Forelimb muscle (tissue), 1 donor: ENCODE results near the gene ITPRIPL1. TPM values are rescaled to one million over a fixed set of nuclear protein-coding genes. Genes with fewer than 3 reads are reported as not detected.

Source experiments
- DNase-seq: peaks from one replicate; pipeline ENCODE4 v3.0.0-alpha.2; 2013; ENCODE audit warnings: low read depth
- polyA plus RNA-seq: library from polyadenylated mRNA; unstranded; fragments of 120-200 nt; gene quantifications from one replicate; pipeline ENCODE4 v1.2.1, GENCODE V29; 2013; ENCODE audit not compliant: insufficient read length

ITPRIPL1 gene
- polyA plus RNA-seq, 1 donor, result 3.0 TPM

GRCh38 chr2:96353606-96354101 lies 28.5 kb downstream of the ITPRIPL1 start:
- no peak for DNase-seq

- no peak for DNase-seq
These were observed 29.4 kb downstream of the ITPRIPL1 start for GRCh38 chr2:96354492-96354891.

- no peak for DNase-seq
These were observed 31.8 kb downstream of the ITPRIPL1 start for GRCh38 chr2:96356889-96357288.

GRCh38 chr2:96359310-96359709 lies 34.2 kb downstream of the ITPRIPL1 start:
- DNase-seq, result no peak

GRCh38 chr2:96359866-96360265 lies 34.7 kb downstream of the ITPRIPL1 start:
- no peak for DNase-seq

- DNase-seq, result no peak
These were observed 36.6 kb downstream of the ITPRIPL1 start for GRCh38 chr2:96361751-96362150.

GRCh38 chr2:96369186-96369585 lies 44.1 kb downstream of the ITPRIPL1 start:
- DNase-seq, result no peak

GRCh38 chr2:96374211-96374951 lies 49.3 kb downstream of the ITPRIPL1 start:
- DNase-seq, result no peak

Other genes starting within 250 kb of the ITPRIPL1 start
- 2.1 TPM for gene ADRA2B, start 208.7 kb upstream of the ITPRIPL1 start, polyA plus RNA-seq
- not detected for gene ASTL, start 186.8 kb upstream of the ITPRIPL1 start, polyA plus RNA-seq
- 3.6 TPM for gene DUSP2, start 179.9 kb upstream of the ITPRIPL1 start, polyA plus RNA-seq
- 105 TPM for gene STARD7, start 116.5 kb upstream of the ITPRIPL1 start, polyA plus RNA-seq
- 24.6 TPM for gene TMEM127, start 59.3 kb upstream of the ITPRIPL1 start, polyA plus RNA-seq
- 42.5 TPM for gene CIAO1, start 59.1 kb upstream of the ITPRIPL1 start, polyA plus RNA-seq
- 91.7 TPM for gene SNRNP200, start 19.8 kb upstream of the ITPRIPL1 start, polyA plus RNA-seq
- 6.9 TPM for gene NCAPH, start 10.4 kb downstream of the ITPRIPL1 start, polyA plus RNA-seq
- gene NEURL3, start 180.0 kb downstream of the ITPRIPL1 start, polyA plus RNA-seq, result 0.19 TPM
- gene ARID5A, start 211.4 kb downstream of the ITPRIPL1 start, polyA plus RNA-seq, result 45.3 TPM